GM21367 (cell line): ENCODE data around the gene SLC25A38.

ENCODE experiments used
- ATAC-seq: cut with Tn5 transposase; IDR thresholded peaks from one replicate; pipeline ENCODE4 v1.9.1; 2021; ENCODE audit not compliant: unreplicated experiment

Gene SLC25A38

DNA sequence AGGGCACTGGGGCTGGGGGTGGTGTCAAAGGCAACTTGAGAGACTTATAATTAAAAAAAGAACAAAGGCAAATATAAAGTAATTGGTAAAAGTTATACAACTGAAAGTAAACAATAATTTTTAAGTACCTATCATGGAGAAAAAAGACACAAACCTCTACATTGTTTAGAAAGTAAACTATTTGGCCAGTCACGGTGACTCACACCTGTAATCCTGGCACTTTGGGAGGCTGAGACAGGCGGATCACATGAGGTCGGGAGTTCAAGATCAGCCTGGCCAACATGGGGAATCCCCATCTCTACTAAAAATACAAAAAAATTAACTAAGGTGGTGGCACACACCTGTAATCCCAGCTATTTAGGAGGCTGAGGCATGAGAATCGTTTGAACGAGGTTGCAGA is 49.2 kb downstream of the SLC25A38 start:
- no peak for ATAC-seq

DNA sequence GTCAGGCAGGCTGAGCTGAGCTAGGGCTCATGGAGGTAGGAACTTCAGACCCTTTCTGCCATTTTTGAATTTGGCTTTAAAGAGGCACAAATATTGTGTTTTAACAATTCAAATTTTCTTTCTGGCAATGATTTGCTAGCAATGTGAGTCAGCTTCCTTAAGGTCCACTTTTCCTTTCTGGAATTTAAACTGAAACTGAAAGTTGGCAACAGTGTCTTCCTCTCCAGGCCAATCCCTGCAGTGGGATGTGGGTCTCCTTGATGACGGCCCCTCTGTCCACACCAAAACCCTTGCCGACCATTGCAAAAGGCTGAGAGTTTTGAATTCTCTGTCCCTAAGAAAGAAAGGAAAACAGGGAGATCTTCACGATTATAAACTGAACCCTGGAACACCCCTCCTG is 50.5 kb downstream of the SLC25A38 start:
- no peak for ATAC-seq

DNA sequence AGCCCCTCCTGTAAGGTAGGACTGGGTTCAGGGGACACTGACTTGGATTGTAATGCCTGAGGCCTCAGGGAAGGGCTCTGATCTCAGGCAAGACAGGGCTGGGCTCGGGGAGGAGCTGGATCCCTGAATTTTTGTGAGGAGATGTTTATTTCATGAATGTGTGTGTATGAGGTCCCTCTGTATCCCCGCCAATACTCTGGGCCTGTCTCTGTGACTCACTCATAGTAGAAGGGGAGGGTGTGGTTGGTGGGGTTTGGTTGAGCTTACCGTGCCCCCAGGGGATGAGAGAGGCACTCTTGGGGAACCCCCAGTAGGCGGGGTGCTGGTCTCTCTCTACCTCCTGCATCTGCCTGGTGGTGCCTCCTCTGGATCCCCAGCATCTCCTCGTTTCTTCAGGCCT is 51.4 kb downstream of the SLC25A38 start:
- ATAC-seq = peak; percentile 71

DNA sequence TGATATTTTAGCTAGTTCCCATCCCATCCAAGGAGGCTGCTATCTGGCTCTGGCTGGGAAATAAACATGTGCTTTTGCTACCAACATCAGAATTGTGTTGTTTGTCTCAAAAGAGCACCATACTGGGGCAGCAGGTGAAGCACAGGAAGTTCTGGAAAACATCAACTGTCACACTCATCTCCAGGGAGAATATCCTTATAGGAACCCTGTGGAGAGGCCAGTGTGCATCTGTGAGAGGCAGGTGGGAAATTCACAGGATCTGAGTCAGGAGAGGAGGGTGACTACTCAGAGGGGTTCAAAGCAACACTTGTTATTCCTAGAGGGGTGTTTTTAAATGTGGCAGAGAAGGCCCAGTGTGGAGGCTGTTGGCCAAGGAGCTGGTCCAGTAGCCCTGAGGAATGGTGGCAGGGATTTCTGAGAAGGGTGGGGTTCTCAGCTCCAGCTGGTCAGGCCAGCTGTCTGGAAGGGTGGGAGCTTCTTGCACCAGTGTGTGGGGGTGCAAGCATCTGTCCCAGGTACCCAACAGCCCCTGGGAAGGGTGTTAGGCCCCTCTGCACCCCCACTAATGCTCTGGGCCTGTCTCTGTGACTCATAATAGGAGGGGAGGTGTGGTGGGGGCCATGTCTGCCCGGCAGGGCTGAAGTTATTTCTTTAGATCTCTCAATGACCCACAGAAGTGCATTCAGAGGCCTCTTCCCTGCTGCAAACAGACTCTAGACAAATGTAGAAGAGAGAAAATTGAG is 52.0 kb downstream of the SLC25A38 start:
- ATAC-seq = no peak

DNA sequence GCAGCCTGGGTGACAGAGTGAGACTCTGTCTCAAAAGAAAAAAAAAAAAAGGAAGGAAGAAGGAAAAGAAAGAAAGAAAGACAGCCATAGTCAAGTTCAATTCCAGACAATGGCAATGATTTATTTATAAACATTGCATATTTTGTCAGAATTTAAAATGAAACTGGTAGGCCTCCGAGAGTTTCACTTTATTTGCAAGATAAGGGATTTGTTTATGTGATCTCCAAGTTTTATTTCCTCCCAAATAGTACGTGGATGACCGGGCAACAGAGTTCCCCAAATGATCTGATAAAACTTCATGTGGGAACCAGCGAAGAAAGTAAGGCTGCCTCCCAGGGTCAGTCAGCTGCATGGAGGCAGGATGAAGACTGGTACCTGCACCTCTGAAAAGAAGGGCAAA is 55.7 kb downstream of the SLC25A38 start:
- ATAC-seq = no peak

DNA sequence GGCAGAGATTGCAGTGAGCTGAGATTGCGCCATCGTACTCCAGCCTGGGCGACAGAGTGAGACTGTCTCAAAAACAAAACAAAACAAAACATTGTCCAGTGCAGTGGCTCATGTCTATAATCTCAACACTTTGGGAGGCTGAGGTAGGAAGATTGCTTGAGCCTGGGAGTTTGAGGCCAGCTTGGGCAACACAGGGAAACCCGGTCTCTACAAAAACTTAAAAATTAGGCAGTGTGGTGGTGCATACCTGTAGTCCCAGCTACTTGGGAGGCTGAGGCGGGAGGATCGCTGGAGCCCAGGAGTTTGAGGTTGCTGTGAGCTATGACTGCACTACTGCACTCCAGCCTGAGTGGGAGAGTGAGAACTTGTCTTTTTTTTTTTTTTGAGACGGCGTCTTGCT is 57.1 kb downstream of the SLC25A38 start:
- ATAC-seq = no peak

DNA sequence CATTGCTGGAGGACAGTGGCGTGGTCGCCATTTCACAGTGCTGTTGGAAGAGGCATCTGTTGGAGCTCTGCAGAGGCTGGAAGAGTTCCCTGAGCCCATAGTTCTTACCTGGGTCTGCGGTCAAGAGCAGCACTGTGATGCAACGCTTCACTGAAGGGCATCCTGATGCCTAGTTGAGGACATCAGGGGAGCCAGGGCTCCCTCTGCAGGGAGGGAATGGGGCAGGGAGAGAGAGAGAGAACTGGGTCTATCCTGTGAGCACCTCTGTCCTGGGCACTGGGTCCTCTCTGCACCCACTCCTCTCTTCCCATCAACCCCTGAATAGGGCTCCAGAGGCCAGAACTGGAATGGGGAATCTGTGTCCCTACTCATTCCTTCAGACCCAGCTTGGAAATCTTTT is 60.4 kb downstream of the SLC25A38 start:
- ATAC-seq = no peak

DNA sequence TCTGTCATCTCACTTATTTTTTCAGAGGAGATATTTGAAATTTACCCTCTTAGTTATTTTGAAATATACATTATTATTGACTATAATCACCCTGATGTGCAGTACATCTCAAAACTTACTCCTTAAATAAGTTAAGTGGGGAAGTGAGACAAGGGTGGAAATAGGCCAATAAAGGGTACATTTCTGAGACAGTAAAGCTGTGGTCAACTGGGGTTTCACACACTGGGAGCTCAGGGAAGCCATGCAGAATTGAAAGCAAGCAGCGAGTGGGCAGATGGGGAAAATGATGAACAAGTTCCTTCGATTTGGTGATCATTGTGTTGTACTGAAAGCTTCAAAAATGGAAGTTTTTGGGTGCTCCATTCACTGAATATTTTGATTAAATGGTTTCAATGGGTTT is 62.8 kb downstream of the SLC25A38 start:
- ATAC-seq = no peak

DNA sequence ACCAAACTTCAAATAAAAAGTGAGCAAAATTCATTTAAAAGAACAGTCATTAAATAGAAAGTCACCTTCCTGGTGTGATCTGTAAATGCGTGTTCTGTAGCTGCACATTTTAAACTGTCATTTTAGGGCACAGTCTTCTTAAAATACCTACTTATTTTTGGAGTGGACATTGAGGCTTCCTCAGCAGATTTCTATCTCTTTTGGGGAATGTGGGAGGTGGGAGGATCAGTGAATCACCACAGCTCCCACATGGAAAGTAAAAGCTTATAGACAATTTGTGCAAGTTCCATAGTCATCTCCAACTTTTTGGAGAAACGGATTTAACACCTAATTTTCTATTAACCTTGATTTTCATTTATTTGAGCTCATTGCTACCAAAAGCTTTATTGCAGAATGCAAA is 63.3 kb downstream of the SLC25A38 start:
- no peak for ATAC-seq
